RCC 7860 (cell line): ENCODE results near the gene MROH2A.
A peak's percentile ranks its signal among the peaks of the same experiment; 100 is the strongest.

Experiments
- DNase-seq: peaks from one replicate; pipeline ENCODE4 v3.0.0-alpha.2; 2015; ENCODE audit warnings: low spot score
- FAIRE-seq: peaks from 2 replicates; lab custom pipeline; 2012; peaks lifted over from hg19 to GRCh38; lab: Jason Lieb, UNC

The MROH2A gene

DNA sequence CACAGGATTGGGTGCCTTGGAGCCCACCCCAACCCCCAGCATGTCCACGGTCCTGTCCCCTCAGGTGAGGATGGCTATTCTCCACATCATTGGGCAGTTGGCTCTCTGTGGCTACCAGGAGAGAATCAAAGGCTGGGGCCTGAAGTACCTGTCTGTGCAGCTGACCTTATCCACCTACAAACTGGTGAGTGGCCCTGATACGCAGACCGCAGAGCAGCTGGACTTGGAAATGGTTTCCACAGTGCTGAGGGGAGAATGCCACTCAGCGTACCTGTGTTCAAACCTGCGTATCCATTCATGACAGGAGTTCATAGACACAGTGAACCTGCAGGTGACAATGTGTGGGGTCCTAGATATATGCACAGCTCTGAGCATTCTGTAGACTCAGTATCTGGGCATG, 21.6 kb downstream of the MROH2A start:
- DNase-seq (no peak), FAIRE-seq (no peak)

DNA sequence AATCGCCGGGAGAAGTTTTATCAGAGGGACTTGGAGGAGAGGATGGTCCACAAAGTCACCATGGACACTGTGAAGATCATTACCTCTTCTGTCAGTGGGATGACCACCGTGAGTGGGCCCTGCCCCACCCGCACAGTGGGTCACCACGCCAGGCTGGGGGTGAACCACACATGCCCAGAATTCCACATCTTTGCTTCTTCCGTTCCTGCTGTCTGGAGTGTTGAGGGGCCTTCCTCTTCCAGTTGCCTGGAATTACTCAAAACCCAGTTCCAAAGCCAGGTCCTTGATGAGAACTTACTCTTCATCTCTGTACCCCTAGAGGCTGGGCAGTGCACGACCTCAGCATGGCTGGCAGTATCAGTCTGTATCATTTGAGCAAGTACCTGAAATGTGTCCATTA, 22.1 kb downstream of the MROH2A start:
- FAIRE-seq (no peak), DNase-seq (no peak)

DNA sequence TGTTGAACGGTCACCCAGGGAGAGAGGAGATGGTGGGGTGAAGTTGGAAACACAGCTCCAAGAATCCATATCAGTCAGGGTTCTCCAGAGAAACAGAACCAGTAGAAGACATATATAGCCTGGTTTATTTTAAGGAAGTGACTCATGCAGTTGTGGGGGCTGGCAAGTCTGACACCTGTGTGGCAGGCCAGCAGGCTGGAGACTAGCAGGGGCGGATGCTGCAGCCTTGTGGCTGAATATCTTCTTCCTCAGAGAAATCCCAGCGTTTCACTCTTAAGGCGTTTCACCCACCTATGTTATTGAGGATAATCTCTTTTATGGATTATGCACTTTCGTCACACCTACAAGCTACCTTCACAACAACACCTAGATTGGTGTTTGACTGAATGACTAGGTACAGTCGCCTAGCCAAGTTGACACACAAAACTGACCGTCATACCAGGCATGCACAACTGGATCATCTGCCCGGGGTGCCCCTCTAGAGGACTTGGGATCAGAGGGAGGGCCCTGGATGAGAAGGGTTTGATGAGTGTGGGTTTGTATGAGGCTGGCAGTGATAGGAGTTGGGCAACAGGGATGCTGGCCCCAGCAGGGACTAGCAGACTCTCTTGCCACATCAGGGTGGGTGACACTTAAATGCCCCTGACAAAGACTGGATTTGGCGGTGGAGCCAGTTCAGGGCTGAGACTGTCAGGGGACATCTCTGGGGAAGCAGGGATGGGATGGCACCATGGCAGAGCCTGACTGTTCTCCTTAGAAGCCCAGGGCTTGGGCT, 23.4 kb downstream of the MROH2A start:
- FAIRE-seq (peak; percentile 42), DNase-seq (peak; percentile 61)

DNA sequence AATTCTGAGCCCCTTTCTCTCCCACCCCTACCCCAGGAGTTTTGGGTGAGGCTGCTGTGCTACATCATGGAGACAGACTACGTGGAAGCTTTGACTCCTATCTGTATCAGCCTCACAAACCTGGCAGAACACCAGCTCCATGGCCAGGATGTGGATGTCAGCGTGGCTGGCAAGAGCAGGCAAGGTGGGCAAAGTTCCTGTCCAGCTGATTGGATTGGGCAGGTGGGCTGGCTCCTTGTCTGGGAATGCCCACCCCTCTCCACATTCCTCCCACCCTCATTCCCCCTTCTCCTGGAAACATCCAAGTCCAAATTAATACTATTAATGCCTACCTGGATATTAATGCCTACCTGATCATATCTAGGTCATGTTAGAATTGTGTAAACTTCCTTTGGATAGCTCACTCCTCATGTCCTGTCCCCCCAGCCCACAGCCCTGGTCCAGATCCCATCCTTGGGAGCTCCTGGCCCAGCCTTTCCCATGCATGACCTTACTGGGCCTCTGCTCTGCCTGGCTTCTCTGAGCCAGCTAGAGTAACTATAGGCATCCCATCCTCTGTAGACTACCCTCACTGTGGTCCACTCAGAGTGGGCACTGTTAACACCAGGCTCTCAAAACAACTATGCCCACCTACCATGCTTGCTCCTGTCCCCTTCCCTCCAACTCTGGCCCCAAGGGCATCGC, 24.1 kb downstream of the MROH2A start:
- DNase-seq (no peak), FAIRE-seq (no peak)

DNA sequence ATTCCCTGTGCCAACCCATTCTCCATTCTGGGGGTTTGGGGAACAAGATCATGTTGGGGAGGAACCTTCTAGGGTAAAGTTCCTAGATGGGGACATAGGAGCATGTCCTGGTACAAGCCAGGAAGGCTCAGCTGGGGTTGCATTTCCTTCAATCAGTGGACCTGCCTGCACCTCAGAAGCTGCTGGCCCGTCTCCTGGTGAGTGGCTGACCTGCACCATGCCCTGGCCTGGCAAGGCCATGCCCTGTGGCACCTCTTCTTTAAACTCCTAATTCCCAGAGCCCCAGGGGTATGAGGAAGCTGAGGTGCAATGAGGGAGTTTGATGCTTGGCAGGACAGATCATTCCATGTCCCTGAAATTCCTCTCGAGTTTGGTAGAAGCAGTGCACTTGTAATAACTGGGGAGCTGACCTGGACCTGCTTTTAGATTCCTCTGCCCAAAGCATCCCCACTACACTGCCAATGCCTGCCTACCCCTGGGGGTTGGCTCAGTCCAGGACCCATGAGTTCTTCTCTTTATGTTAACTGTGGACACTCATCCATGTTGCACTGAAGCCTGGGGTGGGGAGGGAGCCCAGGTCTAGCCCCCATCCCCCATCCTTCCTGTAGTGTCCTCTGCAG, 25.3 kb downstream of the MROH2A start:
- FAIRE-seq (no peak), DNase-seq (no peak)

DNA sequence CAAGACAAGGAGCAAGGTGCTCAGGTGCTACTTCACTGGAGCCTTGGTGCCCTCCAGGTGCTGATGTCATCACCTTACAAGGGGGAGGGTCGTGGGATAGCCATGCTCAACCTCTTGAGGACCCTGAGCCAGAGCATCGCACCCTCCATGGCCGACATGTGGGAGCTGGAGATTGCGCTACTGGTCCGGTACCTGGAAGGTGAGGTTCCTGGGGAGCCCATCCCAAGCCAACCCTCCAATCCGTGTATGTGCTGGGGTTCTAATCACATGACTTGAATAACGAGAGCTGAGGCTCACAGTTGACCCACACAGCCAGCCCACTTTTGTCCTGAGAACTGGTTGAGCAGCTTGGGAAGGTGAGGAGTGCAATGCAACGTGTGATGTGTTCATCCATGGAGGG, 25.9 kb downstream of the MROH2A start:
- FAIRE-seq (no peak), DNase-seq (no peak)

DNA sequence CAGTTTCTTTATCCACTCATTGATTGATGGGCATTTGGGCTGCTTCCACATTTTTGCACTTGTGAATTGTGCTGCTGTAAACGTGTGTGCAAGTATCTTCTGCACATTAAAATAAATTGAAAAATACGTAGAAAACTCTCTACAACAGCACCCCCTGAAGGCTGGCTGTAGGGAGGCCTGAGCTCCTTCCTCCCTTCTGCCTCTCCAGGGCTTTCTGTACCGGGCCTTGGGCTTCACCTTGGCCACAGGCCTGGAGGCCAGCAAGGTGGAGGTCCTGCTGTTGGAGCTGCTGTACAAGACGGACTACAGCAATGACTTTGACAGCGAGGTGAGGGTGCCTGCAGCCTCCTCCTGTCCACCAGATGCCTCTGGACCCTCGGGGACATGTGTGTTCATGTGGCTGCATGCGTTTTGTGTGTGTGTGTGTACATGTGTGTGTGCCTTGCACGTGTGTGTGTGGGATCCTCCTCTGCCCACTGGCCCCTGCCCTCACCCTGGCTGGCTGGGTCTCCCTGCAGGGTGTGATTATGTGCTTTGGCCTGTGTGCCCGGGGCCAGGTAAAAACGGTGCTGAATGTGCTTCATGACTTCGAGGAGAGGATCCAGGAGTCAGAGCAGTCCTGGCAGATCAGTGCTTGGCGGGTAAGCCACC, 29.2 kb downstream of the MROH2A start:
- FAIRE-seq, result no peak
- DNase-seq, result no peak

DNA sequence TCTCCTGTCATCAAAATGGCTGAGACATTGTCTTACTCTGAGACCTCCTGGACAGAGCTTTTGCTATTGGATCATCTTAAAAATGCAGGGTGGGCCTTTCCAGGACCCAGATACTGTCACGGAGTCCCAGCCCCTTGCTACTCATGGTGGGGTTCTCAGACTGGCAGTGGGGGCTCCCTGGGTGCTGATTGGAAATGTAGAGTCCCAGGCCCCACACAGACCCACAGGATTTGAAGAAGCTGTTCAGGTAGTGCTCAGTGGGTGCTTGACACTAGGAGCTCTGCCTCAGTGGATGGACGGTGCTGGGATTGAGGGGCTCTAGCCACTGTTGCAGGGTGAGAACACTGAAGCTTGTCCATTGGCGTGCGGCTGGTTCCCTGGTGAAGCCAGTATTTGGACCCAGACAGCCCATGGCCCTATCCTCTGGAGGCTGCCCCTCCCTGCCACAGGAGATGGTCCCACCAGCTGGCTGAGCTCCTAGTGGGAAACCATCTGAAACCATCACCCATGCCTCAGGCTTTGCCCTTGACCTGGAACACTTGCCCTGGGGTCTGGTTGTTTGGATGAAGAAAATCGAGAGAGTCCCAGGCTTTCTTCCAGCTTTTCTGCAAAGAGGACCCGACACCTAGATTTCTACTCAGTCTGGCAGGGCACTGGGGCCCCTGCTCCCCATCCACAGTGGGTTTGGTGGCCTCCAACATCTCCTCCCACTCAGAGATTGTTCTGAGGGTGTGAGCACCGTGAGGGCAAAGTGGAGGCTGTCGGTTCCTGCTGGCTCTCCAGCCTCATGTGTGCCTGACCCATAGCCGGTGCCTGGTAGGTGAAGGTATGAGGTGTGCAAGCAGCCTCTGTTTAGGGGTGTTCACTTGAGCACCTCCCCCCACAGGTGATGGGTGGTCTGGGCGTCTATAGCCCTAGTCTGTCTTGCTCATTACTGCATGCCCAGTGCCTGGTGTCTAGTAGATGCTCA, 30.1 kb downstream of the MROH2A start:
- FAIRE-seq, result no peak
- no peak for DNase-seq

DNA sequence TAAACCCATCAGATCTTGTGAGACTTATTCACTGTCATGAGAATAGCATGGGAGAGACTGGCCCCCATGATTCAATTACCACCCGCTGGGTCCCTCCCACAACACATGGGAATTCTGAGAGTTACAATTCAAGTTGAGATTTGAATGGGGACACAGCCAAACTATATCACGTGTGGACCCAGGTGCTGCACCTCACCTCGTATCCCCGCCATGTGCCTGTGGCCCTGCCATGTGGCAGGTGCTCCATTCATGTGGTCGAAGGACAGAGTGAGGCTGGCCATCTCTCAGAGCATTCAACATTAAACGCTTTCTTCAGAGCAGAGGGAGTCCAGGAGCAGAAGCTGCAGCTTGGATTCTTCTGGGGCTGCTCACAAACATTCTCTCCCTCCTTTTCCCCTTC, 32.3 kb downstream of the MROH2A start:
- no peak for FAIRE-seq

DNA sequence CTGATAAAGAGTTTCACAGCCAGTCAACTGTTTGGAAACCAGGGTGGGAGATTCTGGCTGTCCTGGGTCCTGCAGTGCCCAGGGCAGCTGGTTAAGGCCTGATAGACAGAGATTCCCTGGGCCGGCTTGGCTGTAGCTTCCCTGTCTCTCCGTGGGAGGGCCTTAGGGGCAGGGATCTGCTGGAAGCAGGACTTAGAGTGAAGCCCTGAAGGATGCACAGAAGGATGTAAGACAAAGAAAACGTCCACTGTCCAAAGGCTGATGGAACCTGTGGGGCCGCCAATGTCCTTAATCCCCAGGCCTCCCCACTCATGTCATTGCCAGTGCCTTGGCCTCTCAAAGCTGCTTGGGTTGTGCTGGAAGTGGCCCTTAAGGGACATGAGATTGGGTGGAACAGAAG, 33.0 kb downstream of the MROH2A start:
- DNase-seq (no peak), FAIRE-seq (no peak)

More for the DNA sequence above, 32.3 kb downstream of the MROH2A start:
- DNase-seq, result no peak

DNA sequence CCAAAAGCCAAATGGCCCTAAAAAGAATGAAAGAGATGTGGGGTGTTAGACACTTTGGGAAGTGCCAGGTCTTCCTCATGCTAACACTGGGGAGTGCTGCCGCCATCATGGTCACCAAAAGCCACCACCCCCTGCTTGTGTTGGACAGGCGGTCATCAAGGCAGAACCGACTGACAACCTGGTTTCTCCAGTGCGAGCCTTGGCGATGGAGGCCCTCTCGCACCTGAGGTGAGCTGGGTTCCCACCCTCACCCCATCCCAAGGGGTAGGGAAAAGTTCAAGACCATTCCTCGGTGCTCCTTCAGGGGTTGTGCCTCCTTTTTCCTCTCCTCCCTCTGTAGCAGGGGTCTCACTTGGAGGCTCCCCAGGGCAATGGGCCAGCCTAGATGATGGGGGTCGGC, 33.6 kb downstream of the MROH2A start:
- DNase-seq (no peak), FAIRE-seq (no peak)

DNA sequence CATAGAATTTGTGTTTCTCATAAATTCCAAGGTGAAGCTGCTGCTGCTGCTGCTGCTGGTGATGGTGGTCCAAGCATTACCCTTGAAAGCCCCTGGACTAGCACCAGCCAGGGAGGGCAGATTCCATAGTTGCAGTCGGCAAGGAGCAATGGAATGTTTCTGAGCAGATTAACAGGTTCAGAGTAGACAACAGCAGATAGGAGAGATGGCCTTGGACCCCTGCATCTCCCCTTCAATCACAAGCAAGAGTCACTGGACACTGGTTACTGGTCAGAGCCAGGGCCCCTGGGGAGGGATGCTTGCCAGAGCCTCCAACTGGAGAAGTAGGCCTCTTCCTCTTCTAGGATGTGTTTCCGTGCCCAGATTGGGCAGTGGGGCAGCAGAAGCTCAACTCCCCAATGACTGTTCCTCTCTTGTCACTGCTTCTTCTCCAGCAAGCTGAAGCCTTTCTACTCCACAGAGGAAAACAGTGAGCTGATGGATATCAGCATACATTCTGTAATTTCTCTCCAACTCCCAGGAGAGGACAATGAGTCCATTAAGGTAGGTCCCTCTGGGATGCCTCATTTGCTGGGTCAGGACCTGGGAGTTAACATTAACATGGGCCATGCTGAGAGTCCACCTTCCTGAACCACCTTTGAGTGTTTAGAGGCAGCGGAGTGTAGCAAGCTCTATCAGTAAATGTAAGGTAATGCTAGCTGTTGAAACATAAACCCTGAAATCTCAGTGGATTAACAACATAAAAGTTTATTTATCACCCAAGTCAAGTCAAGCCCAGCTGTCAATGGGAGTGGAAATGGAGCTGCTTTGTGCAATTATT, 35.3 kb downstream of the MROH2A start:
- DNase-seq (no peak), FAIRE-seq (no peak)

DNA sequence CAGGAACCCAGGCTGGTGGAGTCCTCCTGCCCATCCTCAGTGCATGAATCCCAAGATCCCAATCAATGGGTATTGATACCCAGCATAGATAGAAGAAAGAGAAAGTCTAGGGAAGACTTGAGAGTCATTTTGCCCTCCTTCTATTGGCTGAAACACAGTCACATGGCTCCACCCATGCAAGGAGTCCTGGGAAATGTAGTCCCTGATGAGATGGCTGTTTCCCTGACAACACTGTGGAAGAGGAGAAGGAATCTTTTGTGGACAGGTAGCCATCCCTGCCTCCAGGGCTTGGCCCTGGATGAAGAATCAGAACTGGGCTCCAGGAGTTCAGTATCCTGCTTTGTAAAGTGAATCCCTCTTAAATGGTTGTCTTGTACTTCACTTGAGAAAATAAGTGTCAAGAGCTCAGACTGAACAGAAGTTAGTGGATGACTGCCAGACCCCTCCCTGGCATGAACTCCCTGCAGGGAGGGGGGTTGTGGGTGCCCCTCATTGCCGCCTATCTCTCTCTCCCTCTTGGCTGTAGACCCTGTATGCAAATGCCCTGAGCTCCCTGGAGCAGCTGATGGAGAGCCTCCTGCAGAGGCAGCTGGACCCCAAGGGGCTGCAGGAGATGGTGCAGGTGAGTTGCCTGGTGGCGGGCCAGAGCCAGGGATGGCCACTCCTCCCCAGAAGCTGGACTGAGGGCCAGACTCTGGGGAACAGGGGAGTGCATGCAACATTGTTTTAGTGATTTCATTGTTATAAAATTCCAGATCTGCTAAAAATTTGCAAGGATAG, 36.1 kb downstream of the MROH2A start:
- DNase-seq (no peak), FAIRE-seq (no peak)

DNA sequence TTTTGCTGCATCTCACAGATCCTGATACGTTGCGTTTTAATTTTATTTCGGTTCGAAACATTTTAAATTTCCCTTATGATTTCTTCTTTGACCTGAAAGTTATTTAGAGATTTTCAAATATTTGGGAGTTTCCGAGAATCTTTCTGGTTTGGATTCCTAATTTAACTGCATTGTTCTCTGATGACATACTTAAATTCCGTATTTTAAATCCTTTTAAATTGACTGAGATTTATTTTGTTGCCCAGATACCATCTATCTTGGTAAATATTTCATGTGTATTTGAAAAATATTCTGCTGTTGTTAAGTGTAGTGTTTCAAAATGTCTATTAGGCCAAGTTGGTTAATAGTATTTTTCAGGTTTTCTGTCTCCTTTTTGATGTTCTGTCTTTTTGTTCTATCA, 37.7 kb downstream of the MROH2A start:
- no peak for FAIRE-seq

DNA sequence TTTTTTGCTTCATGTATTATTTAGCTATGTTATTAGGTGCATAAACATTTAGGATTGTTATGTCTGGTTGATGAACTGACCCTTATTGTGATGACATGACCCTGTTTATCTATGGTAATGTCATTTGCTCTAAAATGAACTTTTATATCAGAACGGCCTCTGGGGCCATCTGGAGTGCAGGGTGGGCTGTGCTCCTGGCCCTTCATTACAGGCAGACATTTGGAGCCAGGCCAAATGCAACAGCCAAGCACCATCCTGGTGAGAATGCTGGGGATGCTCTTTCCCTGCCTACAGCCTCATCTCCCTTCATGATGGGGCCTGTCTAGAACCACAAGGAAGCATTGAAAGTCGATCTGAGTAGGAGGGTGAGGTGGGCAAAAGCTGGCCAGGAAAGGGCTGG, 38.2 kb downstream of the MROH2A start:
- FAIRE-seq (no peak), DNase-seq (no peak)

More for the DNA sequence above, 37.7 kb downstream of the MROH2A start:
- DNase-seq, result no peak

DNA sequence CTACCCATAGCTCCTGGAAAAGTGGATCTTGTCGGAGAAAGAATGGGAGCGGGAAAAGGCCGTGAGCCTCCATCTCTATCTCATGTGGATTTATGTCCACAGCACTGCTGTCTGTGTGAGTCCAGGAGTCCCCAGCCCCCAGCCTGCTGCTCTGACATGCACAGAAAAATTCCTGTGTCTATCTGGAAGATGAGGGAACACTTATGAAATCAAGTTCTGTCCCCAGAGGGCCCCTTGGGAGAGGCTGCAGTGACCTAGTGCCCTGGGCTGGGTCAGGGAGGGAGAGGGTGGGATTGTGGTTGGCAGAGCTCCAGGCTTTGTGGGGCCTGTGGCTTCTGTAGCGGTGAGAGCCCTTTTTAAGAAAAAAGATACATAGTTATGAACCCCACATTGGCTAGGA, 38.6 kb downstream of the MROH2A start:
- FAIRE-seq (no peak), DNase-seq (no peak)

DNA sequence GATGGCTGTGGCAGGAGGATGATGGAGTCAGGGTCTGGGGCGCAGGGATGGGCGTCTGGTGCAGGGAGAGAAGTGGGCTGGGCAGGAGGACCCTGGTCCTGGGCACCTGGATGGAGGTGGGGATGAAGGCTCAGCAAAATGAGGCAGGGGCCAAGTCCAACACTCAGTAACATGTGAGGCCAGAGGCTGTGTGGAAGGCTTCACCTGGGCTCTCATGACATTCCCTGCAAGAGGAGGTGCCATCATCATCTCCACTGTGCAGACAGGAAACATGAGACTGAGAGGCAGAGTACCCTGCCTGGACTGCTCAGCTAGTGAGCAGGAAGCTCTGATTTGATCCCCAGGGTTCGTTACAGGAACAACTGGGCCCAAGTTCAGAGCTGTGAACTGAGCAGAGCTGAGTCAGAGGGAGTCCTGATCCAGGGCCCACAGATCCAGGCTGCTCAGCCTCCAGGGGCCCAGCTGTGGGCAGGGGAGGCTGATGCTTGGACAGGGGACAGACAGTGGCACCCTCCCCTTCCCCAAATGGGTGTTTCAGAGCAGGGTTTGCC, 39.3 kb downstream of the MROH2A start:
- no peak for DNase-seq
- no peak for FAIRE-seq

DNA sequence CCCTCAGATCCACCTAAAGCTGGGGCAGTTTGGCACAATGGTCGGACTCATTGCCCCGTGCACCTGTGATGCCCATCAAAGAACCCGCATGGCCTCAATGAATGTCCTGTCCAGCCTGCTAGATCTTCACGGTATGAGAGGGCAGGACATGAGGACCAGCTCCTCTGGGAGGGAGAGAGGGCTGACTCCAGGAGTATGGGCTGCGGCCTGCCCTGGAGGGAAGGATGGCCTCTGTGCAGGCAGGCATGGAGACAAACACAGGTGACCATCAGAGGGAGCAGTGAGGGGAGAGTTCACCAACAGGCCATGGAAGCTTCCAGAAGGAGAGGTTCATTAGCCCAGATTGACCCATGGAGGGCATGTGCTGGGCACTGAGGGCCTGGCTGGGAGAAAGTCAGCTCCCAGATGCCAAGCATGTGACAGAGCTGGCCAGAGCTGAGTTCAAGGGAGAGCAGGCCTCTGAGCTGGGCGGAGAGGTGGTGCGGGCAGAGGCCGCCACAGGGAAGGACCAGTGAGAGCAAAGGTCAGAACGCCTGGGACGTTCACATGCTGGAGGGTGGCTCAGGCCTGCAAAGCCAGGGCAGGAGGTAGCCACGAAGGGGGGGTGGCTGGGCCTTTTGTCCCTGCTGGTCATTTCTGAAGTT, 40.0 kb downstream of the MROH2A start:
- no peak for DNase-seq
- no peak for FAIRE-seq
